GM12878 (cell line): ENCODE measurements around the gene TTR. TPM values are rescaled to one million over a fixed set of nuclear protein-coding genes. Genes with fewer than 3 reads are reported as not detected.

Source experiments
- ATAC-seq: fragments of 200-7000 bp; cut with Tn5 transposase; 3 replicates; pipeline ENCODE4 v1.9.1; 2020; ENCODE audit warnings: mild to moderate bottlenecking, moderate library complexity
- BruUV-seq: library from RNA; stranded (reverse); fragments of 400-500 nt; replicated peaks from 2 replicates; lab custom pipeline; 2021; lab: Mats Ljungman, UMichigan
- CTCF ChIA-PET: fragments of 300-600 bp; sonication (Branson Sonifier 250); formaldehyde crosslinking; extraction: SDS; loops from one replicate; lab custom pipeline; 2021; ENCODE audit warnings: inconsistent platforms; lab: Yijun Ruan, JAX
- POLR2A ChIA-PET: fragments of 350-600 bp; formaldehyde crosslinking; extraction: SDS; loops from one replicate; lab custom pipeline; 2021; ENCODE audit warnings: inconsistent platforms; lab: Charles Lee
- RAD21 ChIA-PET: fragments of 300-600 bp; sonication (Branson Sonifier 250); formaldehyde crosslinking; loops from one replicate; lab custom pipeline; 2023; ENCODE audit warnings: antibody characterized with exemption; ENCODE audit not compliant: unreplicated experiment; lab: Charles Lee
- SMC1A ChIA-PET: fragments of 300-600 bp; sonication (Branson Sonifier 250); formaldehyde crosslinking; loops from one replicate; lab custom pipeline; 2023; ENCODE audit not compliant: unreplicated experiment, uncharacterized antibody; lab: Charles Lee
- DNase-seq: peaks from one replicate; pipeline ENCODE4 v3.0.0-alpha.2; 2011; ENCODE audit warnings: low read depth, low spot score
- FAIRE-seq: peaks from 3 replicates; lab custom pipeline; 2011; peaks lifted over from hg19 to GRCh38; lab: Jason Lieb, UNC
- H2AFZ ChIP-seq: 2 replicates; pipeline ENCODE4 v1.6.0; 2011; ENCODE audit warnings: low read depth, low read length, control low read depth; ENCODE audit not compliant: control insufficient read depth
- H3K27ac ChIP-seq: 2 replicates; pipeline ENCODE4 v1.5.1; 2011; ENCODE audit warnings: control low read depth; ENCODE audit not compliant: control insufficient read depth, insufficient read depth
- H3K27me3 ChIP-seq, 2 experiments: replicated peaks in 1 of 2; 2 replicates each; pipeline versions ENCODE4 v1.6.0 to v1.6.1; 2011; ENCODE audit warnings: low read length in 1 of 2; ENCODE audit not compliant: control insufficient read depth in 2 of 2, insufficient read depth in 2 of 2
- H3K36me3 ChIP-seq, 2 experiments: 2 replicates each; pipeline ENCODE4 v1.5.1; 2011; ENCODE audit warnings: low read length in 1 of 2; ENCODE audit not compliant: control insufficient read depth in 2 of 2, insufficient read depth in 2 of 2
- H3K4me1 ChIP-seq: 2 replicates; pipeline ENCODE4 v1.6.1; 2011; ENCODE audit warnings: mild to moderate bottlenecking, low read length, moderate library complexity, mixed read lengths; ENCODE audit not compliant: control insufficient read depth, insufficient read depth
- H3K4me2 ChIP-seq: 2 replicates; pipeline ENCODE4 v1.6.0; 2011; ENCODE audit warnings: control low read depth; ENCODE audit not compliant: control insufficient read depth, insufficient read depth
- H3K4me3 ChIP-seq: fragments of 200-600 bp; sonication (generic); 2 replicates; pipeline ENCODE4 v1.5.1; 2016
- H3K79me2 ChIP-seq: 2 replicates; pipeline ENCODE4 v1.6.0; 2011; ENCODE audit warnings: low read length; ENCODE audit not compliant: control insufficient read depth, insufficient read depth
- H3K9ac ChIP-seq: 2 replicates; pipeline ENCODE4 v1.8.0; 2011; ENCODE audit warnings: low read length, control low read depth, mixed read lengths; ENCODE audit not compliant: control insufficient read depth, insufficient read depth
- H3K9me3 ChIP-seq: replicated peaks from 3 replicates; pipeline ENCODE4 v1.5.1; 2011; ENCODE audit warnings: mild to moderate bottlenecking, low read length; ENCODE audit not compliant: control insufficient read depth, insufficient read depth
- H4K20me1 ChIP-seq: 2 replicates; pipeline ENCODE4 v1.6.0; 2011; ENCODE audit not compliant: control insufficient read depth, insufficient read depth
- IKZF2 ChIP-seq, 2 experiments: fragments of 450-650 bp; IDR thresholded peaks; 2 replicates each; pipeline ENCODE4 v1.6.1; 2017; ENCODE audit warnings: mild to moderate bottlenecking in 2 of 2, moderate library complexity in 2 of 2
- TARDBP ChIP-seq: IDR thresholded peaks from 2 replicates; pipeline ENCODE4 v1.6.1; 2016; ENCODE audit warnings: borderline replicate concordance
- WGBS: methylation state at CpG from one replicate; pipeline ENCODE4 v1.1.6; 2016; ENCODE audit warnings: low lambda C conversion rate; ENCODE audit not compliant: insufficient replicate concordance, insufficient coverage; ENCODE audit errors: missing lambda C conversion rate; 5-methylcytosine and 5-hydroxymethylcytosine counted together
- in situ Hi-C: fragments of 300-500 bp; cut with MboI; formaldehyde crosslinking; loops from 9 replicates; pipeline ENCODE4 v1.14.3; 2018; ENCODE audit warnings: mixed read lengths
- intact Hi-C: fragments of 100-400 bp; cut with micrococcal nuclease; formaldehyde crosslinking; loops from one replicate; pipeline ENCODE4 v1.14.2; 2022; ENCODE audit not compliant: unreplicated experiment
- polyA plus RNA-seq, 11 experiments: library from polyadenylated mRNA; depleted of rRNA in 4 of 11; unstranded in 6 of 11; stranded (reverse) in 5 of 11; fragments of >200 nt; fragmentation: Nextera tagmentation in 4 of 11; fragmentation: Illumina TruSeq in 1 of 11; extraction: Ambion mirVana in 4 of 11; extraction: Trizol in 1 of 11; gene quantifications; 1 replicate in 1 of 11; 2 replicates in 10 of 11; pipeline versions ENCODE4 v1.2.1 to v1.2.3, GENCODE V29; 2011 to 2016; ENCODE audit warnings: inconsistent platforms in 2 of 11, missing spikeins in 2 of 11, low read depth in 1 of 11
- total RNA-seq, 4 experiments: library from RNA; depleted of rRNA in 3 of 4; stranded (reverse); fragments of >200 nt in 3 of 4; fragmentation: Illumina TruSeq in 1 of 4; extraction: Trizol in 1 of 4; gene quantifications; 2 replicates each; pipeline versions ENCODE4 v1.2.1 to v1.2.3, GENCODE V29; 2013 to 2021

The TTR gene
- total and polyA plus RNA-seq, 10 of the 15 experiments (the other 5 are each of a cell fraction or from before 2014, with no cell fraction given) = 0.05 to 1.2 TPM; not detected in 8

DNA sequence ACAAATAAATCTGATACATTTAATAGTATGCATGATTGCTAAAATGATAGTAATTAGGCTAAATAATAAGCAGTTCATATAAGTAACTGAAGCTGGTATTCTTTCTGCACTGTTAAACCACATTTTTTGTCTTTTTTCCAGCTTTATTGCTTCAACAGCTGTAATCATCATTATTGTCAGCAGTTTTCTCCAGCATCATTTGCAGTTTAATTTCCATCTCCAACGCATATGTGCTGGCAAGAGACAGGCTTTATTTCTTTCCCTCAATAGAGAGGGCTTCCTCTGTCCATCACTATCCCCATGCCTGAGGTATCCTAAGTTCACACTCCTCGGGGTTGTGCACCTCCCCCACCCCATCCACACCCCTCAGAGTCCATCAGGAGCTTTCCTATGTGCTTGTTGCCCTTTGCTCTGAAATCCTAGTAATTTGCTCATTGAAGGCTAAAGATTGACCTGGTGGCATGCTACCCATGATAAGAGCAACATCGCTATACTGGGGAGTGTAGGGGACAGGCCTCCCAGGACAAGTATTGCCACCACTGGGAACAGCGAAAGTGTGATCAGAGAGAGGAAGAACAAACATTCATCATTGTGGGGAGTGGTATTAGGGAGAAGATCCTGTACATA, 55.6 kb downstream of the TTR start:
- no peaks in the 10 kb centered on the region for H3K27me3 ChIP-seq
- FAIRE-seq (no peak), ATAC-seq (no peak), DNase-seq (no peak)
- peak overlapping the region; percentile 70 for H3K4me2 ChIP-seq
- H3K9me3 ChIP-seq = no peaks in the 10 kb centered on the region
- no TSS peak for BruUV-seq
- POLR2A ChIA-PET = interaction anchor here (0.6 to 4.3 kb wide), 8 partner anchors 11 to 38 kb away, joined by 3 to 60 read pairs (median 4); no protein-coding TSS in a partner anchor
- RAD21 ChIA-PET = interaction anchor here (0.9 to 11.8 kb wide), 10 partner anchors 11 to 147 kb away, joined by 3 to 168 read pairs (median 6); partner anchors contain the start of gene B4GALT6
- peak overlapping the region; percentile 88 for H3K27ac ChIP-seq
- H2AFZ ChIP-seq = no peak overlapping the region
- H3K79me2 ChIP-seq = peaks cover 39% of the 10 kb centered on the region
- no peaks in the 10 kb centered on the region for H4K20me1 ChIP-seq
- CTCF ChIA-PET = interaction anchor here (0.8 to 10.0 kb wide), 13 partner anchors 9 to 174 kb away, joined by 3 to 135 read pairs (median 4); partner anchors contain the start of genes B4GALT6 and DSG2
- no peak overlapping the region for H3K4me3 ChIP-seq
- peaks cover 0 to 5% of the 10 kb centered on the region in 2 experiments; a peak in 1 of 4 replicates for H3K36me3 ChIP-seq
- SMC1A ChIA-PET = interaction anchor here (0.7 to 10.7 kb wide), 16 partner anchors 11 to 147 kb away, joined by 3 to 169 read pairs (median 6); partner anchors contain the start of gene B4GALT6
- intact Hi-C loops = loop anchor here (2.0 to 5.0 kb wide), 2 partner anchors 38 to 145 kb away; partner anchors contain the start of gene B4GALT6
- 0 out of 2 replicates have a peak overlapping the region, but pooled peaks have one; percentile 4 for H3K9ac ChIP-seq
- TF ChIP-seq TARDBP (no peak), IKZF2 (IDR thresholded peaks at IDR 0.05) (0 out of 4 replicates have a peak, but pooled peaks of 1 of the 2 experiments have one; percentile 28)
- 89% methylated on average over 4 of the region's 4 CpGs for WGBS
- peaks cover 56% of the 10 kb centered on the region for H3K4me1 ChIP-seq
- in situ Hi-C loops = no loop called here

Other genes starting within 250 kb of the TTR start
- 0.17 and 0.22 TPM in 2 replicates for gene DSG4, start 215.1 kb upstream of the TTR start, total RNA-seq (2014; rRNA removed)
- 0.18 and 0.27 TPM in 2 replicates for gene DSG4, start 215.1 kb upstream of the TTR start, total RNA-seq (2014; rRNA removed; fragmentation: Illumina TruSeq; extraction: Trizol)
- gene DSG4, start 215.1 kb upstream of the TTR start, total RNA-seq (2021) = 0.13 and 0.16 TPM in 2 replicates
- not detected in 2 replicates for gene DSG4, start 215.1 kb upstream of the TTR start, polyA plus RNA-seq (2011; rRNA removed)
- 0.13 and 0.16 TPM in 2 replicates for gene DSG4, start 215.1 kb upstream of the TTR start, polyA plus RNA-seq (2014; fragmentation: Illumina TruSeq; extraction: Trizol)
- under 1 TPM; 0.07 to 0.18 TPM for gene DSG4, start 215.1 kb upstream of the TTR start, polyA plus RNA-seq (2014; fragmentation: Nextera tagmentation; extraction: Ambion mirVana)
- gene DSG4, start 215.1 kb upstream of the TTR start, polyA plus RNA-seq (2014; rRNA removed) = 0.11 and 0.13 TPM in 2 replicates
- under 1 TPM; 0.25 to 0.59 TPM for gene DSG4, start 215.1 kb upstream of the TTR start, polyA plus RNA-seq (2016; fragmentation: Nextera tagmentation; extraction: Ambion mirVana)
- 0.28 and 0.49 TPM in 2 replicates for gene DSG3, start 144.1 kb upstream of the TTR start, total RNA-seq (2014; rRNA removed)
- 0.36 and 0.41 TPM in 2 replicates for gene DSG3, start 144.1 kb upstream of the TTR start, total RNA-seq (2014; rRNA removed; fragmentation: Illumina TruSeq; extraction: Trizol)
- gene DSG3, start 144.1 kb upstream of the TTR start, total RNA-seq (2021) = 0.24 and 0.31 TPM in 2 replicates
- gene DSG3, start 144.1 kb upstream of the TTR start, polyA plus RNA-seq (2011; rRNA removed) = 0.01 TPM in 1 of 2 replicates, not detected in the other
- 0.27 and 0.34 TPM in 2 replicates for gene DSG3, start 144.1 kb upstream of the TTR start, polyA plus RNA-seq (2014; fragmentation: Illumina TruSeq; extraction: Trizol)
- under 1 TPM; 0.05 to 0.14 TPM for gene DSG3, start 144.1 kb upstream of the TTR start, polyA plus RNA-seq (2014; fragmentation: Nextera tagmentation; extraction: Ambion mirVana)
- 0.16 and 0.32 TPM in 2 replicates for gene DSG3, start 144.1 kb upstream of the TTR start, polyA plus RNA-seq (2014; rRNA removed)
- under 1 TPM; 0.21 to 0.31 TPM for gene DSG3, start 144.1 kb upstream of the TTR start, polyA plus RNA-seq (2016; fragmentation: Nextera tagmentation; extraction: Ambion mirVana)
- gene DSG2, start 93.7 kb upstream of the TTR start, total RNA-seq (2014; rRNA removed) = 23.7 and 26.1 TPM in 2 replicates
- gene DSG2, start 93.7 kb upstream of the TTR start, total RNA-seq (2014; rRNA removed; fragmentation: Illumina TruSeq; extraction: Trizol) = 35.7 and 39.3 TPM in 2 replicates
- 30.5 and 30.9 TPM in 2 replicates for gene DSG2, start 93.7 kb upstream of the TTR start, total RNA-seq (2021)
- gene DSG2, start 93.7 kb upstream of the TTR start, polyA plus RNA-seq (2011; rRNA removed) = 40.5 and 48.9 TPM in 2 replicates
- gene DSG2, start 93.7 kb upstream of the TTR start, polyA plus RNA-seq (2014; fragmentation: Illumina TruSeq; extraction: Trizol) = 46.2 and 53.5 TPM in 2 replicates
- 10 to 100 TPM; 11.7 to 12.7 TPM for gene DSG2, start 93.7 kb upstream of the TTR start, polyA plus RNA-seq (2014; fragmentation: Nextera tagmentation; extraction: Ambion mirVana)
- 23.1 and 28.5 TPM in 2 replicates for gene DSG2, start 93.7 kb upstream of the TTR start, polyA plus RNA-seq (2014; rRNA removed)
- 10 to 100 TPM; 25.2 to 27.4 TPM for gene DSG2, start 93.7 kb upstream of the TTR start, polyA plus RNA-seq (2016; fragmentation: Nextera tagmentation; extraction: Ambion mirVana)
- gene B4GALT6, start 92.7 kb downstream of the TTR start, total RNA-seq (2014; rRNA removed) = 14.8 and 17.8 TPM in 2 replicates
- gene B4GALT6, start 92.7 kb downstream of the TTR start, total RNA-seq (2014; rRNA removed; fragmentation: Illumina TruSeq; extraction: Trizol) = 20.8 and 21.9 TPM in 2 replicates
- 43.0 and 44.5 TPM in 2 replicates for gene B4GALT6, start 92.7 kb downstream of the TTR start, total RNA-seq (2021)
- 47.4 and 82.7 TPM in 2 replicates for gene B4GALT6, start 92.7 kb downstream of the TTR start, polyA plus RNA-seq (2011; rRNA removed)
- gene B4GALT6, start 92.7 kb downstream of the TTR start, polyA plus RNA-seq (2014; fragmentation: Illumina TruSeq; extraction: Trizol) = 35.7 and 48.3 TPM in 2 replicates
- gene B4GALT6, start 92.7 kb downstream of the TTR start, polyA plus RNA-seq (2014; fragmentation: Nextera tagmentation; extraction: Ambion mirVana) = 10 to 100 TPM; 13.4 to 14.1 TPM
- 20.2 and 21.3 TPM in 2 replicates for gene B4GALT6, start 92.7 kb downstream of the TTR start, polyA plus RNA-seq (2014; rRNA removed)
- gene B4GALT6, start 92.7 kb downstream of the TTR start, polyA plus RNA-seq (2016; fragmentation: Nextera tagmentation; extraction: Ambion mirVana) = 10 to 100 TPM; 11.9 to 13.6 TPM
- gene SLC25A52, start 169.0 kb downstream of the TTR start, total RNA-seq (2014; rRNA removed) = not detected in 2 replicates
- gene SLC25A52, start 169.0 kb downstream of the TTR start, total RNA-seq (2014; rRNA removed; fragmentation: Illumina TruSeq; extraction: Trizol) = not detected in 2 replicates
- not detected in 2 replicates for gene SLC25A52, start 169.0 kb downstream of the TTR start, total RNA-seq (2021)
- 0.09 TPM in 1 of 2 replicates, not detected in the other for gene SLC25A52, start 169.0 kb downstream of the TTR start, polyA plus RNA-seq (2011; rRNA removed)
- gene SLC25A52, start 169.0 kb downstream of the TTR start, polyA plus RNA-seq (2014; fragmentation: Illumina TruSeq; extraction: Trizol) = not detected in 2 replicates
- not detected for gene SLC25A52, start 169.0 kb downstream of the TTR start, polyA plus RNA-seq (2014; fragmentation: Nextera tagmentation; extraction: Ambion mirVana)
- not detected in 2 replicates for gene SLC25A52, start 169.0 kb downstream of the TTR start, polyA plus RNA-seq (2014; rRNA removed)
- not detected for gene SLC25A52, start 169.0 kb downstream of the TTR start, polyA plus RNA-seq (2016; fragmentation: Nextera tagmentation; extraction: Ambion mirVana)